Keratinocyte (primary cell): ENCODE data around the gene C5orf24. TPM values are rescaled to one million over a fixed set of nuclear protein-coding genes. Genes with fewer than 3 reads are reported as not detected.

Source experiments
- DNase-seq: peaks from one replicate; pipeline ENCODE4 v3.0.0-alpha.2; 2011; ENCODE audit warnings: low read depth, missing footprints, low spot score
- FAIRE-seq: peaks from 2 replicates; lab custom pipeline; 2011; peaks lifted over from hg19 to GRCh38; lab: Jason Lieb, UNC
- H2AFZ ChIP-seq: 2 replicates; pipeline ENCODE4 v1.6.0; 2012; ENCODE audit warnings: low read length, control low read depth, inconsistent platforms; ENCODE audit not compliant: control insufficient read depth
- H3K27ac ChIP-seq: 2 replicates; pipeline ENCODE4 v1.5.1; 2011; ENCODE audit warnings: low read length; ENCODE audit not compliant: control insufficient read depth, insufficient read depth
- H3K27me3 ChIP-seq: 3 replicates; pipeline ENCODE4 v1.6.0; 2011; ENCODE audit warnings: low read length; ENCODE audit not compliant: control insufficient read depth, insufficient read depth; ENCODE audit errors: extremely low read depth
- H3K36me3 ChIP-seq, 2 experiments: 2 replicates in 1 of 2; 3 replicates in 1 of 2; pipeline ENCODE4 v1.5.1; 2011; ENCODE audit warnings: low read length in 2 of 2, mild to moderate bottlenecking in 1 of 2; ENCODE audit not compliant: control insufficient read depth in 2 of 2, insufficient read depth in 2 of 2; ENCODE audit errors: extremely low read depth in 1 of 2
- H3K4me1 ChIP-seq: 3 replicates; pipeline ENCODE4 v1.5.1; 2011; ENCODE audit warnings: low read length; ENCODE audit not compliant: control insufficient read depth, insufficient read depth; ENCODE audit errors: extremely low read depth
- H3K4me2 ChIP-seq: 3 replicates; pipeline ENCODE4 v1.6.0; 2011; ENCODE audit warnings: low read depth, low read length; ENCODE audit not compliant: control insufficient read depth, insufficient read depth; ENCODE audit errors: extremely low read depth
- H3K4me3 ChIP-seq, 3 experiments: fragments of 200-600 bp in 1 of 3; sonication (generic) in 1 of 3; 2 replicates in 2 of 3; 3 replicates in 1 of 3; pipeline ENCODE4 v1.5.1; 2011 to 2016; ENCODE audit warnings: low read length in 3 of 3, mild to moderate bottlenecking in 3 of 3, control low read depth in 2 of 3, inconsistent platforms in 1 of 3, low read depth in 1 of 3, mixed read lengths in 1 of 3, mixed run types in 1 of 3, moderate library complexity in 1 of 3; ENCODE audit not compliant: control insufficient read depth in 2 of 3, insufficient read depth in 2 of 3; ENCODE audit errors: extremely low read depth in 1 of 3
- H3K79me2 ChIP-seq: 2 replicates; pipeline ENCODE4 v1.6.0; 2012; ENCODE audit warnings: low read length; ENCODE audit not compliant: control insufficient read depth, insufficient read depth
- H3K9ac ChIP-seq: 3 replicates; pipeline ENCODE4 v1.6.0; 2011; ENCODE audit warnings: low read length; ENCODE audit not compliant: control insufficient read depth, insufficient read depth; ENCODE audit errors: extremely low read depth
- H3K9me1 ChIP-seq: 3 replicates; pipeline ENCODE4 v1.6.0; 2011; ENCODE audit warnings: low read length; ENCODE audit not compliant: control insufficient read depth, insufficient read depth; ENCODE audit errors: extremely low read depth
- H3K9me3 ChIP-seq: 2 replicates; pipeline ENCODE4 v1.5.1; 2012; ENCODE audit warnings: low read depth, low read length; ENCODE audit not compliant: control insufficient read depth
- H4K20me1 ChIP-seq: 3 replicates; pipeline ENCODE4 v1.6.0; 2011; ENCODE audit warnings: low read length; ENCODE audit not compliant: control insufficient read depth, insufficient read depth; ENCODE audit errors: extremely low read depth
- EZH2 ChIP-seq: IDR thresholded peaks from one replicate; pipeline ENCODE4 v1.6.1; 2012; ENCODE audit warnings: inconsistent platforms, mild to moderate bottlenecking, low read length, moderate library complexity
- dilution Hi-C: fragments of 300-500 bp; cut with MboI; formaldehyde crosslinking; loops from one replicate; pipeline ENCODE4 v1.7.0; 2020; ENCODE audit warnings: low sequenced_read_pairs; ENCODE audit not compliant: extremely low pct_ligation_motif_present
- polyA plus RNA-seq, 5 experiments: library from polyadenylated mRNA; depleted of rRNA in 3 of 5; stranded (reverse) in 3 of 5; stranded (forward) in 1 of 5; unstranded in 1 of 5; fragments of >200 nt; gene quantifications; 1 replicate in 1 of 5; 2 replicates in 3 of 5; 3 replicates in 1 of 5; pipeline versions ENCODE4 v1.2.1 to v1.2.3, GENCODE V29; 2011 to 2012; ENCODE audit warnings: missing spikeins in 2 of 5, low read depth in 1 of 5, low replicate concordance in 1 of 5
- TF ChIP-seq, protein P1 (sequence below), 3 experiments: IDR thresholded peaks in 1 of 3; conservative IDR thresholded peaks in 1 of 3; optimal IDR thresholded peaks in 1 of 3; 2 replicates in 2 of 3; 3 replicates in 1 of 3; pipeline versions ENCODE3 to v1.5.1; 2011; ENCODE audit warnings: low read length in 3 of 3, mild to moderate bottlenecking in 3 of 3, moderate library complexity in 2 of 3, control low read depth in 1 of 3, inconsistent platforms in 1 of 3; ENCODE audit not compliant: insufficient read depth in 2 of 3; ENCODE audit errors: extremely low read depth in 1 of 3

C5orf24 gene
- polyA plus RNA-seq, 1 donor (not counting 4 experiments of a cell fraction or from before 2014, with no cell fraction given), result 36.5 TPM

- DNase-seq, result no peak
Measured at GRCh38 chr5:134803821-134804220, 41.9 kb upstream of the C5orf24 start.

GRCh38 chr5:134813407-134813806 is 32.4 kb upstream of the C5orf24 start:
- DNase-seq (no peak), FAIRE-seq (no peak)
- H4K20me1 ChIP-seq, result no peaks in the 10 kb centered on the region
- H3K9me3 ChIP-seq, result no peaks in the 10 kb centered on the region
- dilution Hi-C loops, result no loop called here
- H3K79me2 ChIP-seq, result no peaks in the 10 kb centered on the region
- peaks cover 5 to 7% of the 10 kb centered on the region in 2 experiments for H3K36me3 ChIP-seq
- no peaks in the 10 kb centered on the region for H3K4me1 ChIP-seq
- no peaks in the 10 kb centered on the region for H3K27me3 ChIP-seq
- no peak overlapping the region for H3K4me2 ChIP-seq
- H3K9me1 ChIP-seq, result no peaks in the 10 kb centered on the region
- no peak overlapping the region for H2AFZ ChIP-seq
- no peak for TF ChIP-seq EZH2
- TF ChIP-seq, protein P1, sequence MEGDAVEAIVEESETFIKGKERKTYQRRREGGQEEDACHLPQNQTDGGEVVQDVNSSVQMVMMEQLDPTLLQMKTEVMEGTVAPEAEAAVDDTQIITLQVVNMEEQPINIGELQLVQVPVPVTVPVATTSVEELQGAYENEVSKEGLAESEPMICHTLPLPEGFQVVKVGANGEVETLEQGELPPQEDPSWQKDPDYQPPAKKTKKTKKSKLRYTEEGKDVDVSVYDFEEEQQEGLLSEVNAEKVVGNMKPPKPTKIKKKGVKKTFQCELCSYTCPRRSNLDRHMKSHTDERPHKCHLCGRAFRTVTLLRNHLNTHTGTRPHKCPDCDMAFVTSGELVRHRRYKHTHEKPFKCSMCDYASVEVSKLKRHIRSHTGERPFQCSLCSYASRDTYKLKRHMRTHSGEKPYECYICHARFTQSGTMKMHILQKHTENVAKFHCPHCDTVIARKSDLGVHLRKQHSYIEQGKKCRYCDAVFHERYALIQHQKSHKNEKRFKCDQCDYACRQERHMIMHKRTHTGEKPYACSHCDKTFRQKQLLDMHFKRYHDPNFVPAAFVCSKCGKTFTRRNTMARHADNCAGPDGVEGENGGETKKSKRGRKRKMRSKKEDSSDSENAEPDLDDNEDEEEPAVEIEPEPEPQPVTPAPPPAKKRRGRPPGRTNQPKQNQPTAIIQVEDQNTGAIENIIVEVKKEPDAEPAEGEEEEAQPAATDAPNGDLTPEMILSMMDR (optimal IDR thresholded peaks at IDR 0.05 in 1 of 3, IDR thresholded peaks at IDR 0.05 in 1 of 3, conservative IDR thresholded peaks at IDR 0.05 in 1 of 3; ENCODE audit: extremely low read depth in 1 of 3, insufficient read depth in 2 of 3, low read length in 3 of 3), result no peak
- H3K9ac ChIP-seq, result no peak overlapping the region
- no peak overlapping the region for H3K27ac ChIP-seq
- H3K4me3 ChIP-seq, result no peak overlapping the region

More at GRCh38 chr5:134803821-134804220, 41.9 kb upstream of the C5orf24 start:
- H2AFZ ChIP-seq, result no peak overlapping the region
- no peaks in the 10 kb centered on the region for H4K20me1 ChIP-seq
- H3K36me3 ChIP-seq, result peaks cover 2 to 7% of the 10 kb centered on the region in 2 experiments
- H3K27me3 ChIP-seq, result no peaks in the 10 kb centered on the region
- TF ChIP-seq, protein P1 (optimal IDR thresholded peaks at IDR 0.05 in 1 of 3, IDR thresholded peaks at IDR 0.05 in 1 of 3, conservative IDR thresholded peaks at IDR 0.05 in 1 of 3; ENCODE audit: extremely low read depth in 1 of 3, insufficient read depth in 2 of 3, low read length in 3 of 3), result no peak
- no peak for TF ChIP-seq EZH2
- H3K27ac ChIP-seq, result no peak overlapping the region
- no peaks in the 10 kb centered on the region for H3K9me1 ChIP-seq
- dilution Hi-C loops, result no loop called here
- no peak overlapping the region for H3K4me2 ChIP-seq
- H3K4me1 ChIP-seq, result no peaks in the 10 kb centered on the region
- no peak overlapping the region for H3K9ac ChIP-seq
- H3K4me3 ChIP-seq, result no peak overlapping the region
- FAIRE-seq, result no peak
- H3K79me2 ChIP-seq, result no peaks in the 10 kb centered on the region
- no peaks in the 10 kb centered on the region for H3K9me3 ChIP-seq
